ENCODE results near the gene ANKRD60. TPM values are rescaled to one million over a fixed set of nuclear protein-coding genes. Genes with fewer than 3 reads are reported as not detected.

Gene ANKRD60
- total RNA-seq, 1 donor: not detected

GRCh38 chr20:58209652-58210397 lies 18.6 kb downstream of the ANKRD60 start:
- Histone ChIP-seq H3K27me3 (ENCODE audit: insufficient read depth, low read length) (peaks cover 33% of the 10 kb centered on the region), H3K79me2 (ENCODE audit: insufficient read depth, low read length) (no peaks in the 10 kb centered on the region), H3K9me3 (ENCODE audit: low read depth, low read length) (peaks cover 3% of the 10 kb centered on the region), H4K20me1 (ENCODE audit: insufficient read depth, low read length) (peaks cover 4% of the 10 kb centered on the region), H3K4me2 (ENCODE audit: insufficient read depth, low read length) (peak overlapping the region; percentile 29), H3K27ac (ENCODE audit: low read depth, low read length) (no peak overlapping the region), H3K4me1 (ENCODE audit: insufficient read depth, low read length) (no peaks in the 10 kb centered on the region), H3K36me3 (ENCODE audit: insufficient read depth, low read length) (no peaks in the 10 kb centered on the region), H2AFZ (ENCODE audit: low read length) (no peak overlapping the region), H3K4me3 (ENCODE audit: insufficient read depth, low read length) (no peak overlapping the region)
- peak; percentile 97 for DNase-seq (ENCODE audit: insufficient read length, low spot score, missing footprints)
- peak; percentile 99 for TF ChIP-seq CTCF (IDR thresholded peaks at IDR 0.05; ENCODE audit: extremely low read depth, low read depth, low read length)

GRCh38 chr20:58208944-58209343 lies 19.5 kb downstream of the ANKRD60 start:
- no peak for TF ChIP-seq CTCF (IDR thresholded peaks at IDR 0.05; ENCODE audit: extremely low read depth, low read depth, low read length)
- H3K4me1 ChIP-seq (ENCODE audit: insufficient read depth, low read length): no peaks in the 10 kb centered on the region
- no peak for DNase-seq (ENCODE audit: insufficient read length, low spot score, missing footprints)
- peaks cover 4% of the 10 kb centered on the region for H4K20me1 ChIP-seq (ENCODE audit: insufficient read depth, low read length)
- peaks cover 3% of the 10 kb centered on the region for H3K9me3 ChIP-seq (ENCODE audit: low read depth, low read length)
- H3K27ac ChIP-seq (ENCODE audit: low read depth, low read length): no peak overlapping the region
- no peaks in the 10 kb centered on the region for H3K36me3 ChIP-seq (ENCODE audit: insufficient read depth, low read length)
- no peak overlapping the region for H3K4me3 ChIP-seq (ENCODE audit: insufficient read depth, low read length)
- H3K79me2 ChIP-seq (ENCODE audit: insufficient read depth, low read length): no peaks in the 10 kb centered on the region
- H3K27me3 ChIP-seq (ENCODE audit: insufficient read depth, low read length): peaks cover 33% of the 10 kb centered on the region
- no peak overlapping the region for H2AFZ ChIP-seq (ENCODE audit: low read length)
- H3K4me2 ChIP-seq (ENCODE audit: insufficient read depth, low read length): no peak overlapping the region

- Histone ChIP-seq H3K9me3 (ENCODE audit: low read depth, low read length) (no peaks in the 10 kb centered on the region), H3K4me2 (ENCODE audit: insufficient read depth, low read length) (no peak overlapping the region), H3K79me2 (ENCODE audit: insufficient read depth, low read length) (no peaks in the 10 kb centered on the region), H3K27ac (ENCODE audit: low read depth, low read length) (no peak overlapping the region), H3K36me3 (ENCODE audit: insufficient read depth, low read length) (no peaks in the 10 kb centered on the region), H4K20me1 (ENCODE audit: insufficient read depth, low read length) (peaks cover 4% of the 10 kb centered on the region), H3K27me3 (ENCODE audit: insufficient read depth, low read length) (peaks cover 6% of the 10 kb centered on the region), H3K4me3 (ENCODE audit: insufficient read depth, low read length) (no peak overlapping the region), H2AFZ (ENCODE audit: low read length) (no peak overlapping the region), H3K4me1 (ENCODE audit: insufficient read depth, low read length) (no peaks in the 10 kb centered on the region)
- no peak for DNase-seq (ENCODE audit: insufficient read length, low spot score, missing footprints)
- no peak for TF ChIP-seq CTCF (IDR thresholded peaks at IDR 0.05; ENCODE audit: extremely low read depth, low read depth, low read length)
Measured at GRCh38 chr20:58205850-58206249, 22.6 kb downstream of the ANKRD60 start.

GRCh38 chr20:58202044-58202443 lies 26.4 kb downstream of the ANKRD60 start:
- no peak for DNase-seq (ENCODE audit: insufficient read length, low spot score, missing footprints)
- Histone ChIP-seq H3K36me3 (ENCODE audit: insufficient read depth, low read length) (no peaks in the 10 kb centered on the region), H4K20me1 (ENCODE audit: insufficient read depth, low read length) (no peaks in the 10 kb centered on the region), H3K4me1 (ENCODE audit: insufficient read depth, low read length) (no peaks in the 10 kb centered on the region), H3K27ac (ENCODE audit: low read depth, low read length) (no peak overlapping the region), H3K27me3 (ENCODE audit: insufficient read depth, low read length) (peaks cover 4% of the 10 kb centered on the region), H3K4me2 (ENCODE audit: insufficient read depth, low read length) (no peak overlapping the region), H2AFZ (ENCODE audit: low read length) (no peak overlapping the region), H3K9me3 (ENCODE audit: low read depth, low read length) (no peaks in the 10 kb centered on the region), H3K79me2 (ENCODE audit: insufficient read depth, low read length) (no peaks in the 10 kb centered on the region), H3K4me3 (ENCODE audit: insufficient read depth, low read length) (no peak overlapping the region)
- no peak for TF ChIP-seq CTCF (IDR thresholded peaks at IDR 0.05; ENCODE audit: extremely low read depth, low read depth, low read length)
